Measurements from ENCODE around the gene TNFRSF18.
A peak's percentile ranks its signal among the peaks of the same experiment; 100 is the strongest.
"Not testable (repeated sequence)": the region's sequence is repeated elsewhere in the genome, so short reads cannot be mapped to it uniquely, and the experiment has no call there.

Gene TNFRSF18

DNA sequence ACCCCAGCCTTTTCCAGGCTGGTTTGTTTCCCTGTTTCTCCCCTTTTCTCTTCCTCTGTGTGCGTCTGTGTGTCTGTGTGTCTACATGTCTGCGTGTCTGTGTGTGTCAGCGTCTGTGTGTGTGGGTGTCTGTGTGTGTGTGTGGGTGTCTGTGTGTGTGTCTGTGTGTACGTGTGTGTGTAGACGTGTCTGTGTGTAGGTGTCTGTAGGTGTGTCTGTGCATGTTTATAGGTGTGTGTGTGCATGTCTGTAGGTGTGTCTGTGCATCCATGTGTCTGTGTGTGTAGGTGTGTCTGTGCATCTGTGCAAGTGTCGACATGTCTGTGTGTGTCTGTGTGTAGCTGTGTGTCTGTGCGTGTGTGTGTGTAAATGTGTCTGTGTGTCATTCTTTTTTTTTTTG lies 29.5 kb downstream of the TNFRSF18 start:
- DNase-seq (ENCODE audit: low spot score) = no peak
- TF ChIP-seq, protein P1, sequence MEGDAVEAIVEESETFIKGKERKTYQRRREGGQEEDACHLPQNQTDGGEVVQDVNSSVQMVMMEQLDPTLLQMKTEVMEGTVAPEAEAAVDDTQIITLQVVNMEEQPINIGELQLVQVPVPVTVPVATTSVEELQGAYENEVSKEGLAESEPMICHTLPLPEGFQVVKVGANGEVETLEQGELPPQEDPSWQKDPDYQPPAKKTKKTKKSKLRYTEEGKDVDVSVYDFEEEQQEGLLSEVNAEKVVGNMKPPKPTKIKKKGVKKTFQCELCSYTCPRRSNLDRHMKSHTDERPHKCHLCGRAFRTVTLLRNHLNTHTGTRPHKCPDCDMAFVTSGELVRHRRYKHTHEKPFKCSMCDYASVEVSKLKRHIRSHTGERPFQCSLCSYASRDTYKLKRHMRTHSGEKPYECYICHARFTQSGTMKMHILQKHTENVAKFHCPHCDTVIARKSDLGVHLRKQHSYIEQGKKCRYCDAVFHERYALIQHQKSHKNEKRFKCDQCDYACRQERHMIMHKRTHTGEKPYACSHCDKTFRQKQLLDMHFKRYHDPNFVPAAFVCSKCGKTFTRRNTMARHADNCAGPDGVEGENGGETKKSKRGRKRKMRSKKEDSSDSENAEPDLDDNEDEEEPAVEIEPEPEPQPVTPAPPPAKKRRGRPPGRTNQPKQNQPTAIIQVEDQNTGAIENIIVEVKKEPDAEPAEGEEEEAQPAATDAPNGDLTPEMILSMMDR (IDR thresholded peaks at IDR 0.05; ENCODE audit: extremely low read depth, insufficient read depth, missing control alignments) = no peak
- in situ Hi-C loops (cut with MboI; ENCODE audit: low pct_unique_long_range_greater_than_20kb, low sequenced_read_pairs, unreplicated experiment) = no loop called here

DNA sequence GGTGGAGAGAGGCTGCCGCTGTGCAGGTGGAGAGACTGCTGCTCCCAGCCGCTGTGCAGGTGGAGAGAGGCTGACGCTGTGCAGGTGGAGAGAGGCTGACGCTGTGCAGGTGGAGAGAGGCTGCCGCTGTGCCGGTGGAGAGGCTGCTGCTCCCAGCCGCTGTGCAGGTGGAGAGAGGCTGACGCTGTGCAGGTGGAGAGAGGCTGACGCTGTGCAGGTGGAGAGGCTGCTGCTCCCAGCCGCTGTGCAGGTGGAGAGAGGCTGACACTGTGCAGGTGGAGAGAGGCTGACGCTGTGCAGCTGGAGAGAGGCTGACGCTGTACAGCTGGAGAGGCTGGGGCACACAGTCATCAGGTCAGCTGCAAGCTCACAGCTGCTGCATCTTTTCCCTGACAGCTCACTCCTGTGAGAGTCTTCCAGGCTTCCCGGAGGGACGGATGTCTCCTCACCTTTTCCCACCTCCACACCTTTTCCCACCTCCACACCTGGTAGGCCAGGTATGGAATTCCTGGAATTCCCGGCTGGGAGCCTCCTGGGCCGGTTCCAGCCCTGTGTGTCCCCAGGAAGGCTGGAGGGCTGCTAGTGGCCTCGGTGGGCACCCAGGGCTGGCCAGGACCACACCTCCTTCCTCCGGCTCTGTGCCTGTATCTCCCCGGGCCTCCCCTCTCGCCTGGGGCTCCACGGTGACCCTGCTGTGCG lies 30.2 kb downstream of the TNFRSF18 start:
- in situ Hi-C loops (cut with MboI; ENCODE audit: low pct_unique_long_range_greater_than_20kb, low sequenced_read_pairs, unreplicated experiment) = not testable (repeated sequence)
- peak; percentile 10 for DNase-seq (ENCODE audit: low spot score)

DNA sequence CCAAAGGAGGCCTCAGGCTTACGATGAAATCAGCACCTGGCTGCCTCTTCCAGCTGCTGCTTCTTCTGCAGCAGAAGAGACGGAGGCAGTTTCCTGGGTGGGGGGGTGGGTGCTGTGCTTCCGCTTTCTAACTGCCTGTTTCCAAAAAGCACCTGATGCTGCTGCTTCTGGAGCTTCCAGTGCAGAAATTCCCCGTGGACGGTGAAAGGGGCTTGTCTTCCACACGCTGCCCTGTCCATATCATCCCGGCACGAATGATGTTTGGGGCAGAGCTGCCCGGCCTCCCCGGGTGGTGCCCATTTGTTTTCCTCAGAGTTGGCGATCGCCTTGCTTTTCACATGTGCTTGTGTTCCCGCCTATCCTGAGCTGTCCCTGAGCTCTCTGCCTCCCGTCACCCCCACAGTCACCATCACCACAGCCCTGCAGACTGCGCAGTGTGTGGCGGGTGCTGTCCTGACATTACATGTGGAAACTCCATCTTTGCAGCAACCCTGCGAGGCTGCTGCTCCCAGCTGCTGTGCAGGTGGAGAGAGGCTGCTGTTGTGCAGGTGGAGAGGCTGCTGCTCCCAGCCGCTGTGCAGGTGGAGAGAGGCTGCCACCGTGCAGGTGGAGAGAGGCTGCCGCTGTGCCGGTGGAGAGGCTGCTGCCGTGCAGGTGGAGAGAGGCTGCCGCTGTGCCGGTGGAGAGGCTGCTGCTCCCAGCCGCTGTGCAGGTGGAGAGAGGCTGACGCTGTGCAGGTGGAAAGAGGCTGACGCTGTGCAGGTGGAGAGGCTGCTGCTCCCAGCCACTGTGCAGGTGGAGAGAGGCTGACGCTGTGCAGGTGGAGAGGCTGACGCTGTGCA lies 30.9 kb downstream of the TNFRSF18 start:
- in situ Hi-C loops (cut with MboI; ENCODE audit: low pct_unique_long_range_greater_than_20kb, low sequenced_read_pairs, unreplicated experiment) = no loop called here
- no peak for DNase-seq (ENCODE audit: low spot score)
- TF ChIP-seq, protein P1 (IDR thresholded peaks at IDR 0.05; ENCODE audit: extremely low read depth, insufficient read depth, missing control alignments) = no peak

GRCh38 chr1:1173793-1174415 lies 32.5 kb downstream of the TNFRSF18 start, which contains the start of gene TTLL10:
TSS of gene TTLL10 (plus strand) at chr1:1173880. CDS start at chr1:1179216, 5,336 bp downstream.
- TF ChIP-seq, protein P1 (IDR thresholded peaks at IDR 0.05; ENCODE audit: extremely low read depth, insufficient read depth, missing control alignments) = no peak
- in situ Hi-C loops (cut with MboI; ENCODE audit: low pct_unique_long_range_greater_than_20kb, low sequenced_read_pairs, unreplicated experiment) = no loop called here
- DNase-seq (ENCODE audit: low spot score) = peak; percentile 71

GRCh38 chr1:1173061-1173792 lies 33.2 kb downstream of the TNFRSF18 start:
- TF ChIP-seq, protein P1 (IDR thresholded peaks at IDR 0.05; ENCODE audit: extremely low read depth, insufficient read depth, missing control alignments) = no peak
- no peak for DNase-seq (ENCODE audit: low spot score)
- in situ Hi-C loops (cut with MboI; ENCODE audit: low pct_unique_long_range_greater_than_20kb, low sequenced_read_pairs, unreplicated experiment) = no loop called here

DNA sequence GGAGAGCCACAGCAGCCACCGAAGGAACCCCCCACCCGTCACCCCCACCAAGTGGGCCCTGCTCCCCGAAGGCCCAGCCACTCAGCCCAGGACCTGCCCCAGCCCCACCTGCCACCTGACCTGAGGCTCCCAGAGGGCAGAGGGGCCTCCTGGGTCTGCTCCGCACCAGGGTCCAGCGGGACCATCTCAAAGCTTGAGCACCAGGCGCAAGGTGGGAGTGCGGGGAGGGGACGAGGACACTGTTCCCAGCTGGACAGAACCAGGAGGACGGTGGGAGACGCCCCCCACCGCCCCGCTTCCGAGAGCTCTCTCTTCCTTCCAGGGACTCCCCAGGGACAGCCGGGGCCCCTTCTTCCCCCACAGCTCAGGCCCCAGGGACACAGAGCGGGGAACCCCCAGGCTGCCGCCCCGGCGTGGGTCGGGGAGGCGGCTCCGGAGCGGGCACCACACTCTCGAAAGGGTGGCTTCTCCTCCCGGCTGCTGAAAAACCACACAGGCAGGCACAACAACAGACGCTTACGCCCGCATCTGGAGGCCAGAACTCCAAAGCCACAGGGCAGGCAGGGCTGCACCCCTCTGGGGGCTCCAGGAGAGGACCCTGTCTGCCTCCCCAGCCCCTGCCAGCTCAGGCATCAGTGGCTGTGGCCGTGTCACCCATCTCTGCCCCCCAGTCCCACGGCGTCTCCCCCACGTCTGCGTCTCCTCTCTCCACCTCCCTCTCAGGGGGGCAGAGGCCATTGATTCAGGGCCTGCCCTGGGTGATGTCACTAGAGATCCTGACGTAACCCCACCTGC lies 34.6 kb downstream of the TNFRSF18 start:
- TF ChIP-seq, protein P1 (IDR thresholded peaks at IDR 0.05; ENCODE audit: extremely low read depth, insufficient read depth, missing control alignments) = no peak
- peak; percentile 69 for DNase-seq (ENCODE audit: low spot score)
- in situ Hi-C loops (cut with MboI; ENCODE audit: low pct_unique_long_range_greater_than_20kb, low sequenced_read_pairs, unreplicated experiment) = no loop called here

All from GM13977 (cell line).